H1 (cell line): Measurements from ENCODE around the gene OR3A2. TPM values are rescaled to one million over a fixed set of nuclear protein-coding genes. Genes with fewer than 3 reads are reported as not detected.

Experiments used
- CTCF ChIA-PET: fragments of 300-600 bp; sonication (Branson Sonifier 250); formaldehyde crosslinking; loops from one replicate; lab custom pipeline; 2021; ENCODE audit not compliant: partially characterized antibody; lab: Charles Lee
- POLR2A ChIA-PET: fragments of 300-600 bp; sonication (Branson Sonifier 250); formaldehyde crosslinking; loops from one replicate; lab custom pipeline; 2021; ENCODE audit warnings: inconsistent platforms; ENCODE audit not compliant: partially characterized antibody; lab: Charles Lee
- DNase-seq, 2 experiments: peaks; one replicate each; pipeline versions ENCODE4 v3.0.0 to v3.0.0-alpha.2; 2010 to 2022; ENCODE audit warnings: low spot score in 2 of 2, low read depth in 1 of 2, mixed read lengths in 1 of 2
- FAIRE-seq: peaks from 2 replicates; lab custom pipeline; 2011; peaks lifted over from hg19 to GRCh38; lab: Jason Lieb, UNC
- H2AFZ ChIP-seq: 2 replicates; pipeline ENCODE4 v1.8.1; 2012; ENCODE audit warnings: low read length, inconsistent platforms
- H2AK5ac ChIP-seq: 2 replicates; pipeline ENCODE4 v1.6.1; 2013; ENCODE audit warnings: low read depth, low read length
- H2BK120ac ChIP-seq: replicated peaks from 2 replicates; pipeline ENCODE3; 2013; ENCODE audit warnings: low read depth, low read length, inconsistent platforms
- H2BK12ac ChIP-seq: 2 replicates; pipeline ENCODE4 v1.6.1; 2013; ENCODE audit warnings: low read depth, low read length
- H2BK15ac ChIP-seq: 2 replicates; pipeline ENCODE4 v1.6.1; 2013; ENCODE audit warnings: low read length
- H2BK20ac ChIP-seq: 2 replicates; pipeline ENCODE4 v1.6.1; 2013; ENCODE audit warnings: low read length
- H2BK5ac ChIP-seq: 2 replicates; pipeline ENCODE4 v1.6.1; 2013; ENCODE audit warnings: low read depth, low read length
- H3K14ac ChIP-seq: 2 replicates; pipeline ENCODE4 v1.6.1; 2013; ENCODE audit warnings: inconsistent platforms; ENCODE audit not compliant: insufficient read length
- H3K18ac ChIP-seq: 2 replicates; pipeline ENCODE4 v1.6.1; 2013; ENCODE audit warnings: low read length; ENCODE audit errors: extremely low read depth
- H3K23ac ChIP-seq: 2 replicates; pipeline ENCODE4 v1.6.1; 2013; ENCODE audit warnings: inconsistent platforms; ENCODE audit not compliant: insufficient read length
- H3K23me2 ChIP-seq: 2 replicates; pipeline ENCODE4 v1.6.1; 2013; ENCODE audit warnings: low read depth, low read length
- H3K27ac ChIP-seq: 2 replicates; pipeline ENCODE4 v1.6.1; 2011; ENCODE audit warnings: low read depth, low read length, inconsistent platforms
- H3K27me3 ChIP-seq, 4 experiments: replicated peaks in 1 of 4; 1 replicate in 1 of 4; 2 replicates in 3 of 4; pipeline versions ENCODE4 v1.6.1 to v1.8.1; 2011 to 2013; ENCODE audit warnings: low read length in 3 of 4, mild to moderate bottlenecking in 3 of 4, inconsistent platforms in 2 of 4, mixed read lengths in 2 of 4, moderate library complexity in 1 of 4; ENCODE audit not compliant: control insufficient read depth in 3 of 4, insufficient read depth in 3 of 4; ENCODE audit errors: extremely low read depth in 1 of 4
- H3K36me3 ChIP-seq, 4 experiments: 2 replicates each; pipeline versions ENCODE4 v1.6.1 to v1.8.1; 2011 to 2013; ENCODE audit warnings: mild to moderate bottlenecking in 4 of 4, low read length in 3 of 4, moderate library complexity in 2 of 4, control low read depth in 1 of 4, inconsistent platforms in 1 of 4; ENCODE audit not compliant: insufficient read depth in 4 of 4, control insufficient read depth in 2 of 4
- H3K4ac ChIP-seq: replicated peaks from 2 replicates; pipeline ENCODE3; 2013; ENCODE audit warnings: low read length, low read depth, mixed read lengths, inconsistent platforms; ENCODE audit not compliant: insufficient read length
- H3K4me1 ChIP-seq, 4 experiments: replicated peaks in 1 of 4; 1 replicate in 1 of 4; 2 replicates in 3 of 4; pipeline versions ENCODE4 v1.6.1 to v1.8.1; 2011 to 2013; ENCODE audit warnings: low read length in 3 of 4, inconsistent platforms in 2 of 4, mixed read lengths in 1 of 4; ENCODE audit not compliant: insufficient read depth in 4 of 4, control insufficient read depth in 3 of 4
- H3K4me2 ChIP-seq, 2 experiments: 2 replicates each; pipeline versions ENCODE4 v1.6.1 to v1.8.1; 2011 to 2013; ENCODE audit warnings: low read depth in 2 of 2, low read length in 2 of 2, control low read depth in 1 of 2, inconsistent platforms in 1 of 2, mild to moderate bottlenecking in 1 of 2; ENCODE audit not compliant: insufficient read depth in 1 of 2
- H3K4me3 ChIP-seq, 4 experiments: fragments of 200-600, 300-600 bp in 1 of 4; sonication (generic), shearing (Covaris generic), sonication (Bioruptor Twin) in 1 of 4; 2 replicates each; pipeline versions ENCODE4 v1.5.1 to v1.8.1; 2011 to 2016; ENCODE audit warnings: low read length in 4 of 4, low read depth in 3 of 4, control low read depth in 2 of 4, inconsistent platforms in 2 of 4, mild to moderate bottlenecking in 2 of 4, mixed read lengths in 1 of 4, moderate library complexity in 1 of 4; ENCODE audit not compliant: insufficient read depth in 2 of 4; ENCODE audit errors: extremely low read depth in 1 of 4
- H3K56ac ChIP-seq: replicated peaks from 2 replicates; pipeline ENCODE3; 2013; ENCODE audit warnings: low read depth, mild to moderate bottlenecking, mixed read lengths, low read length, inconsistent platforms; ENCODE audit not compliant: insufficient read length
- H3K79me1 ChIP-seq: 2 replicates; pipeline ENCODE4 v1.6.1; 2013; ENCODE audit warnings: low read depth, low read length, control low read depth
- H3K79me2 ChIP-seq, 2 experiments: 2 replicates each; pipeline versions ENCODE4 v1.6.1 to v1.8.1; 2012 to 2013; ENCODE audit warnings: low read length in 2 of 2, mild to moderate bottlenecking in 2 of 2, inconsistent platforms in 1 of 2; ENCODE audit not compliant: insufficient read depth in 2 of 2, control insufficient read depth in 1 of 2
- H3K9ac ChIP-seq, 4 experiments: replicated peaks in 1 of 4; 1 replicate in 1 of 4; 2 replicates in 3 of 4; pipeline versions ENCODE4 v1.6.1 to v1.8.1; 2011 to 2013; ENCODE audit warnings: low read depth in 3 of 4, low read length in 3 of 4, control low read depth in 2 of 4, mild to moderate bottlenecking in 2 of 4, moderate library complexity in 2 of 4, inconsistent platforms in 1 of 4; ENCODE audit errors: extremely low read depth in 1 of 4
- H3K9me3 ChIP-seq, 2 experiments: 2 replicates each; pipeline versions ENCODE4 v1.6.1 to v1.8.1; 2012 to 2013; ENCODE audit warnings: mild to moderate bottlenecking in 2 of 2, moderate library complexity in 2 of 2, control low read depth in 1 of 2, inconsistent platforms in 1 of 2, low read depth in 1 of 2, low read length in 1 of 2, mixed read lengths in 1 of 2; ENCODE audit not compliant: insufficient read depth in 2 of 2
- H4K20me1 ChIP-seq, 2 experiments: replicated peaks in 1 of 2; 2 replicates each; pipeline versions ENCODE3 to v1.8.1; 2011 to 2013; ENCODE audit warnings: inconsistent platforms in 2 of 2, low read length in 2 of 2, mild to moderate bottlenecking in 1 of 2; ENCODE audit not compliant: insufficient read depth in 2 of 2, control insufficient read depth in 1 of 2
- H4K5ac ChIP-seq: 2 replicates; pipeline ENCODE4 v1.6.1; 2013; ENCODE audit warnings: low read length, low read depth, mixed read lengths, inconsistent platforms; ENCODE audit not compliant: insufficient read length
- H4K8ac ChIP-seq: 2 replicates; pipeline ENCODE4 v1.8.0; 2013; ENCODE audit warnings: mild to moderate bottlenecking, moderate library complexity, low read length, inconsistent platforms; ENCODE audit not compliant: insufficient read depth; ENCODE audit errors: extremely low read depth
- H4K91ac ChIP-seq: replicated peaks from 2 replicates; pipeline ENCODE3; 2013; ENCODE audit warnings: low read length, mixed read lengths, inconsistent platforms; ENCODE audit not compliant: insufficient read length
- ATF2 ChIP-seq: IDR thresholded peaks from 2 replicates; pipeline ENCODE4 v1.6.1; 2012; ENCODE audit warnings: low read length, inconsistent platforms
- CBX8 ChIP-seq: fragments of 300-800, 300-1000 bp; sonication (generic); IDR thresholded peaks from 2 replicates; pipeline ENCODE4 v1.7.1; 2016; ENCODE audit warnings: low read depth, low read length, borderline replicate concordance
- CHD1 ChIP-seq: IDR thresholded peaks from 2 replicates; pipeline ENCODE4 v1.6.1; 2012; ENCODE audit warnings: low read depth, low read length, improper control_type of control experiment
- CREB1 ChIP-seq: IDR thresholded peaks from 2 replicates; pipeline ENCODE4 v1.6.1; 2012; ENCODE audit warnings: inconsistent platforms
- EGR1 ChIP-seq: IDR thresholded peaks from 2 replicates; pipeline ENCODE4 v1.6.1; 2011; ENCODE audit warnings: low read depth, low read length, borderline replicate concordance
- JUN ChIP-seq: IDR thresholded peaks from 2 replicates; pipeline ENCODE4 v1.6.1; 2011; ENCODE audit warnings: low read depth, mild to moderate bottlenecking, improper control_type of control experiment, low read length
- NANOG ChIP-seq: IDR thresholded peaks from 2 replicates; pipeline ENCODE4 v1.6.1; 2011; ENCODE audit warnings: low read length, low read depth, mild to moderate bottlenecking, inconsistent platforms; ENCODE audit not compliant: insufficient read depth, poor library complexity, severe bottlenecking
- RNF2 ChIP-seq: fragments of 200-900, 300-1000 bp; sonication (generic); IDR thresholded peaks from 2 replicates; pipeline ENCODE4 v1.7.1; 2016; ENCODE audit warnings: borderline replicate concordance, low read depth, mild to moderate bottlenecking, antibody characterized with exemption, low read length; ENCODE audit not compliant: poor library complexity, severe bottlenecking; ENCODE audit errors: missing control alignments
- SIRT6 ChIP-seq: IDR thresholded peaks from one replicate; pipeline ENCODE4 v1.7.1; 2012; ENCODE audit warnings: low read length, inconsistent platforms
- TAF7 ChIP-seq: optimal IDR thresholded peaks from 2 replicates; pipeline ENCODE3; 2011; ENCODE audit warnings: low read depth, mild to moderate bottlenecking, inconsistent platforms, low read length, moderate library complexity, borderline replicate concordance
- WGBS, 2 experiments: shearing (Covaris generic) in 1 of 2; methylation state at CpG; one replicate each; pipeline versions ENCODE4 v1.1.6 to v1.1.7; 2013 to 2015; ENCODE audit warnings: low lambda C conversion rate in 2 of 2, mixed read lengths in 2 of 2, inconsistent platforms in 1 of 2, low coverage in 1 of 2, missing lambda C conversion rate in 1 of 2; ENCODE audit not compliant: insufficient replicate concordance in 2 of 2, insufficient coverage in 1 of 2, insufficient read length in 1 of 2; ENCODE audit errors: extremely low coverage in 1 of 2, missing lambda C conversion rate in 1 of 2; 5-methylcytosine and 5-hydroxymethylcytosine counted together
- polyA plus RNA-seq, 7 experiments: library from polyadenylated mRNA; depleted of rRNA in 3 of 7; stranded (reverse) in 5 of 7; unstranded in 2 of 7; fragments of >200 nt in 5 of 7; fragments of 200-250 nt in 2 of 7; gene quantifications; 1 replicate in 5 of 7; 2 replicates in 1 of 7; 4 replicates in 1 of 7; pipeline versions ENCODE4 v1.2.1 to v1.2.3, GENCODE V29; 2011 to 2013; ENCODE audit warnings: missing spikeins in 2 of 7, mixed read lengths in 2 of 7
- total RNA-seq: library from RNA; stranded (reverse); fragmentation: NEBNext Ultra II Directional; extraction: Animal tissue kit (Norgen Biotek cat#: 25700); gene quantifications from 2 replicates; pipeline ENCODE4 v1.2.1, GENCODE V29; 2021

Gene OR3A2
- total and polyA plus RNA-seq, 2 of the 8 experiments (the other 6 are each of a cell fraction or from before 2014, with no cell fraction given): not detected

- Histone ChIP-seq H3K9me3 (peaks cover 38 to 64% of the 10 kb centered on the region in 2 experiments; a peak in 3 of 4 replicates), H3K27me3 (no peaks in the 10 kb centered on the region; a peak in 1 of 7 replicates)
- CTCF ChIA-PET: interaction anchor here (0.6 kb wide), 1 partner anchor 1316 kb away, joined by 3 read pairs; no protein-coding TSS in a partner anchor
- no peak for TF ChIP-seq NANOG
- no peak for TF ChIP-seq JUN
- TF ChIP-seq EGR1: no peak
- TF ChIP-seq RNF2: no peak
- TF ChIP-seq CBX8: no peak
- no peak for TF ChIP-seq TAF7
- TF ChIP-seq CHD1: no peak
- TF ChIP-seq SIRT6: no peak
- no peak for TF ChIP-seq CREB1
- TF ChIP-seq ATF2: no peak
These were observed 4.2 kb downstream of the OR3A2 start for GRCh38 chr17:3381957-3382356.

More at GRCh38 chr17:3381957-3382356, 4.2 kb downstream of the OR3A2 start:
- H2BK20ac ChIP-seq: no peak overlapping the region
- no peak overlapping the region for H4K91ac ChIP-seq
- no peak overlapping the region for H3K9ac ChIP-seq
- H2AFZ ChIP-seq: no peak overlapping the region
- H2BK5ac ChIP-seq: no peak overlapping the region
- no peak overlapping the region for H4K5ac ChIP-seq
- H3K36me3 ChIP-seq: no peaks in the 10 kb centered on the region
- no peak overlapping the region for H3K4ac ChIP-seq
- no peaks in the 10 kb centered on the region for H3K23me2 ChIP-seq
- no peaks in the 10 kb centered on the region for H4K20me1 ChIP-seq
- no peak overlapping the region for H2AK5ac ChIP-seq
- H3K4me2 ChIP-seq: no peak overlapping the region
- no peak overlapping the region for H3K56ac ChIP-seq
- 79% methylated on average over 5 of the region's 5 CpGs; no CpG with 5 or more reads in 1 of the 2 experiments for WGBS, 2 experiments
- no peaks in the 10 kb centered on the region for H3K79me2 ChIP-seq
- no peaks in the 10 kb centered on the region for H3K79me1 ChIP-seq
- H3K14ac ChIP-seq: no peak overlapping the region
- H3K27ac ChIP-seq: no peak overlapping the region
- H2BK15ac ChIP-seq: no peak overlapping the region
- no peak overlapping the region for H2BK120ac ChIP-seq
- no peaks in the 10 kb centered on the region; a peak in 1 of 7 replicates for H3K4me1 ChIP-seq
- H2BK12ac ChIP-seq: no peak overlapping the region
- POLR2A ChIA-PET: no interaction called here
- no peak overlapping the region for H3K4me3 ChIP-seq
- no peak overlapping the region for H3K18ac ChIP-seq
- no peak overlapping the region for H3K23ac ChIP-seq
- no peak for DNase-seq
- H4K8ac ChIP-seq: no peak overlapping the region
- FAIRE-seq: no peak
